HG03066 (cell line): ENCODE data around the gene MRPS16.
"Not testable (repeated sequence)": the region's sequence is repeated elsewhere in the genome, so short reads cannot be mapped to it uniquely, and the experiment has no call there.

Source experiments
- ATAC-seq: cut with Tn5 transposase; IDR thresholded peaks from one replicate; pipeline ENCODE4 v1.9.1; 2021; ENCODE audit warnings: low read depth; ENCODE audit not compliant: unreplicated experiment

Gene MRPS16

GRCh38 chr10:73252445-73253224 is at the start of gene MRPS16:
Gene MRPS16, minus strand, starts transcription at chr10:73252644. Its CDS starts 162 bp downstream, at chr10:73252482.
- ATAC-seq = peak; percentile 88

- no peak for ATAC-seq
These were observed 44.5 kb upstream of the MRPS16 start for GRCh38 chr10:73296946-73297345.

- no peak for ATAC-seq
These were observed 41.0 kb upstream of the MRPS16 start for GRCh38 chr10:73293461-73293860.

GRCh38 chr10:73289958-73290357 is 37.5 kb upstream of the MRPS16 start:
- no peak for ATAC-seq

GRCh38 chr10:73287441-73287840 is 35.0 kb upstream of the MRPS16 start:
- ATAC-seq = no peak

- ATAC-seq = no peak
These were observed 28.7 kb upstream of the MRPS16 start for GRCh38 chr10:73281097-73281496.

- no peak for ATAC-seq
These were observed 12.0 kb upstream of the MRPS16 start for GRCh38 chr10:73264423-73264822.

GRCh38 chr10:73263693-73264347 is 11.4 kb upstream of the MRPS16 start:
- no peak for ATAC-seq

- no peak for ATAC-seq
These were observed 10.6 kb upstream of the MRPS16 start for GRCh38 chr10:73262880-73263555.

- no peak for ATAC-seq
These were observed 9.8 kb upstream of the MRPS16 start for GRCh38 chr10:73262105-73262730.

GRCh38 chr10:73261362-73261995 is 9.0 kb upstream of the MRPS16 start:
- ATAC-seq = no peak

- not testable (repeated sequence) for ATAC-seq
These were observed 6.2 kb upstream of the MRPS16 start for GRCh38 chr10:73258612-73259011.

GRCh38 chr10:73253225-73253555 is 746 bp upstream of the MRPS16 start:
- ATAC-seq = no peak

- no peak for ATAC-seq
These were observed 580 bp downstream of the MRPS16 start for GRCh38 chr10:73251683-73252444.

GRCh38 chr10:73248259-73248724 is 4.2 kb downstream of the MRPS16 start:
- no peak for ATAC-seq

GRCh38 chr10:73247509-73248258 is 4.8 kb downstream of the MRPS16 start:
- ATAC-seq = no peak

- peak; percentile 81 for ATAC-seq
These were observed 5.6 kb downstream of the MRPS16 start, which contains the start of gene DNAJC9 for GRCh38 chr10:73246646-73247508. Gene DNAJC9, minus strand, starts transcription at chr10:73247255. Its CDS starts 66 bp downstream, at chr10:73247189.

- ATAC-seq = no peak
These were observed 6.2 kb downstream of the MRPS16 start for GRCh38 chr10:73246322-73246645.
